ENCODE measurements around the gene ZNF354B.
"Not testable (repeated sequence)": the region's sequence is repeated elsewhere in the genome, so short reads cannot be mapped to it uniquely, and the experiment has no call there.

ZNF354B gene

DNA sequence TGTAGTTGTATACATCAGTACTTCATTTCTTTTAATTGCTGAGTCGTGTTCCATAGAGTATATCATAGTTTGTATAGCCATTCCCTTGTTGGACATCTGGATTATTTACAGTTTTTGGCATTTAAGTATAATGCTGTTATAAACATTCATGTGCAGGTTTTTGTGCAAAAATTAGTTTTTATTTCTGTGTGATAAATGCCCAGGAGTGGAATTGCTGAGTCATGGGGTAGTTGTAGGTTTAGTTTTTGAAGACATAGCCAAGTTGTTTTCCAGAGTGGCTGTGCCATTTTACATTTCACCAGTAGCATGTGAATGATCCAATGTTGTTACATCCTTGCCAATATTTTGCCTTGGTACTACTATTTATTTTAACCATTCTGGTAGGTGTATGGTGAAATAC, 12.5 kb downstream of the ZNF354B start:
- DNase-seq: peak in 1 of 3 donors; percentile 26
- H3K27me3 ChIP-seq (replicated peaks in 2 of 5; ENCODE audit: control insufficient read depth in 4 of 5, insufficient read depth in 5 of 5, low read length in 4 of 5): no peaks in the 10 kb centered on the region
- no CpG with 5 or more reads among the region's 1 CpG for WGBS (ENCODE audit: insufficient coverage)
- no peak overlapping the region for H3K4me3 ChIP-seq (ENCODE audit: control insufficient read depth in 1 of 7, extremely low read depth in 1 of 7, insufficient read depth in 4 of 7, low read depth in 2 of 7, low read length in 6 of 7)
- no peaks in the 10 kb centered on the region for H3K4me1 ChIP-seq (ENCODE audit: control extremely low read depth in 1 of 4, control insufficient read depth in 4 of 4, insufficient read depth in 4 of 4, low read length in 3 of 4)
- H3K9me3 ChIP-seq (ENCODE audit: control extremely low read depth in 1 of 5, control insufficient read depth in 4 of 5, insufficient read depth in 2 of 5, low read depth in 1 of 5, low read length in 4 of 5): peaks cover 3 to 91% (median 61%) of the 10 kb centered on the region in 5 experiments
- CTCF ChIA-PET: no interaction called here
- POLR2A ChIA-PET: no interaction called here
- no peak overlapping the region for H3K27ac ChIP-seq (ENCODE audit: insufficient read depth in 1 of 2, low read depth in 1 of 2, low read length in 2 of 2, poor library complexity in 1 of 2, severe bottlenecking in 2 of 2)
- peaks cover 26 to 97% (median 75%) of the 10 kb centered on the region in 4 experiments for H3K36me3 ChIP-seq (ENCODE audit: control insufficient read depth in 4 of 4, insufficient read depth in 4 of 4, low read length in 3 of 4)

DNA sequence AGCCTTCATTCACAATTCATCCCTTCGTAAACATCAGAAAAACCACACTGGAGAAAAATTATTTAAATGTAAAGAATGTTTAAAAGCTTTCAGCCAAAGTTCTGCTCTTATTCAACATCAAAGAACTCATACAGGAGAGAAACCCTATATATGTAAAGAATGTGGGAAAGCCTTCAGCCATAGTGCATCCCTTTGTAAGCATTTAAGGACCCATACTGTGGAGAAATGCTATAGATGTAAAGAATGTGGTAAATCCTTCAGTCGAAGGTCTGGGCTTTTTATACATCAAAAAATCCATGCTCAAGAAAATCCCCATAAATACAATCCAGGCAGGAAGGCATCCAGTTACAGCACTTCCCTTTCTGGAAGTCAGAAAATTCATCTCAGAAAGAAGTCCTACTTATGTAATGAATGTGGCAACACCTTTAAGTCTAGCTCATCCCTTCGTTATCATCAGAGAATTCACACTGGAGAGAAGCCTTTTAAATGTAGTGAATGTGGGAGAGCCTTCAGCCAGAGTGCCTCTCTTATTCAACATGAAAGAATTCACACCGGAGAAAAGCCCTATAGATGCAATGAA, 23.5 kb downstream of the ZNF354B start:
- no CpG with 5 or more reads among the region's 4 CpGs for WGBS (ENCODE audit: insufficient coverage)
- Histone ChIP-seq H3K9me3 (ENCODE audit: control extremely low read depth in 1 of 5, control insufficient read depth in 4 of 5, insufficient read depth in 2 of 5, low read depth in 1 of 5, low read length in 4 of 5) (peaks cover 12 to 90% (median 51%) of the 10 kb centered on the region in 5 experiments), H3K4me3 (ENCODE audit: control insufficient read depth in 1 of 7, extremely low read depth in 1 of 7, insufficient read depth in 4 of 7, low read depth in 2 of 7, low read length in 6 of 7) (peak overlapping the region in 1 of 7 experiments; percentile 5), H3K36me3 (ENCODE audit: control insufficient read depth in 4 of 4, insufficient read depth in 4 of 4, low read length in 3 of 4) (peaks cover 30 to 89% (median 62%) of the 10 kb centered on the region in 4 experiments)
- H3K4me1 ChIP-seq (ENCODE audit: control extremely low read depth in 1 of 4, control insufficient read depth in 4 of 4, insufficient read depth in 4 of 4, low read length in 3 of 4); DNase-seq; H3K27me3 ChIP-seq (replicated peaks in 2 of 5; ENCODE audit: control insufficient read depth in 4 of 5, insufficient read depth in 5 of 5, low read length in 4 of 5); CTCF ChIA-PET; H3K27ac ChIP-seq (ENCODE audit: insufficient read depth in 1 of 2, low read depth in 1 of 2, low read length in 2 of 2, poor library complexity in 1 of 2, severe bottlenecking in 2 of 2); POLR2A ChIA-PET: not testable (repeated sequence)

DNA sequence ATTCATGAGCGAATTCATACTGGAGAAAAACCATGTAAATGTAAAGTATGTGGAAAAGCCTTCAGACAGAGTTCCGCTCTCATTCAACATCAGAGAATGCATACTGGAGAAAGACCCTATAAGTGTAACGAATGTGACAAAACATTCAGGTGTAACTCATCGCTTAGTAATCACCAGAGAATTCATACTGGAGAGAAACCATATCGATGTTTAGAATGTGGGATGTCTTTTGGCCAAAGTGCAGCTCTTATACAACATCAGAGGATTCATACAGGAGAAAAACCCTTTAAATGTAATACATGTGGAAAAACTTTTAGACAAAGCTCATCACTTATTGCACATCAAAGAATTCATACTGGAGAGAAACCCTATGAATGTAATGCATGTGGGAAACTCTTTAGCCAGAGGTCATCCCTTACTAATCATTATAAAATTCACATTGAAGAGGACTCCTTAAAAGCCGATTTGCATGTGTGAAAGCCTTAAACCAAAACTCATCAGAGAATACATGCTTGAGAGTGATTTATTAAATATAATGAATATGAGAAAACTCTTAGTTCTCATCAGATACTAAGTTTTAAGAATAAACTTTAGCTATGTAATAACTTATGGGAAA, 24.2 kb downstream of the ZNF354B start:
- no peaks in the 10 kb centered on the region for H3K27me3 ChIP-seq (replicated peaks in 2 of 5; ENCODE audit: control insufficient read depth in 4 of 5, insufficient read depth in 5 of 5, low read length in 4 of 5)
- peaks cover 33 to 90% (median 63%) of the 10 kb centered on the region in 4 experiments for H3K36me3 ChIP-seq (ENCODE audit: control insufficient read depth in 4 of 4, insufficient read depth in 4 of 4, low read length in 3 of 4)
- no peak overlapping the region for H3K27ac ChIP-seq (ENCODE audit: insufficient read depth in 1 of 2, low read depth in 1 of 2, low read length in 2 of 2, poor library complexity in 1 of 2, severe bottlenecking in 2 of 2)
- H3K4me1 ChIP-seq (ENCODE audit: control extremely low read depth in 1 of 4, control insufficient read depth in 4 of 4, insufficient read depth in 4 of 4, low read length in 3 of 4): no peaks in the 10 kb centered on the region
- no peak overlapping the region for H3K4me3 ChIP-seq (ENCODE audit: control insufficient read depth in 1 of 7, extremely low read depth in 1 of 7, insufficient read depth in 4 of 7, low read depth in 2 of 7, low read length in 6 of 7)
- H3K9me3 ChIP-seq (ENCODE audit: control extremely low read depth in 1 of 5, control insufficient read depth in 4 of 5, insufficient read depth in 2 of 5, low read depth in 1 of 5, low read length in 4 of 5): peaks cover 15 to 89% (median 50%) of the 10 kb centered on the region in 5 experiments
- WGBS (ENCODE audit: insufficient coverage): no CpG with 5 or more reads among the region's 6 CpGs
- ChIA-PET POLR2A (no interaction called here), CTCF (no interaction called here)
- DNase-seq: no peak

DNA sequence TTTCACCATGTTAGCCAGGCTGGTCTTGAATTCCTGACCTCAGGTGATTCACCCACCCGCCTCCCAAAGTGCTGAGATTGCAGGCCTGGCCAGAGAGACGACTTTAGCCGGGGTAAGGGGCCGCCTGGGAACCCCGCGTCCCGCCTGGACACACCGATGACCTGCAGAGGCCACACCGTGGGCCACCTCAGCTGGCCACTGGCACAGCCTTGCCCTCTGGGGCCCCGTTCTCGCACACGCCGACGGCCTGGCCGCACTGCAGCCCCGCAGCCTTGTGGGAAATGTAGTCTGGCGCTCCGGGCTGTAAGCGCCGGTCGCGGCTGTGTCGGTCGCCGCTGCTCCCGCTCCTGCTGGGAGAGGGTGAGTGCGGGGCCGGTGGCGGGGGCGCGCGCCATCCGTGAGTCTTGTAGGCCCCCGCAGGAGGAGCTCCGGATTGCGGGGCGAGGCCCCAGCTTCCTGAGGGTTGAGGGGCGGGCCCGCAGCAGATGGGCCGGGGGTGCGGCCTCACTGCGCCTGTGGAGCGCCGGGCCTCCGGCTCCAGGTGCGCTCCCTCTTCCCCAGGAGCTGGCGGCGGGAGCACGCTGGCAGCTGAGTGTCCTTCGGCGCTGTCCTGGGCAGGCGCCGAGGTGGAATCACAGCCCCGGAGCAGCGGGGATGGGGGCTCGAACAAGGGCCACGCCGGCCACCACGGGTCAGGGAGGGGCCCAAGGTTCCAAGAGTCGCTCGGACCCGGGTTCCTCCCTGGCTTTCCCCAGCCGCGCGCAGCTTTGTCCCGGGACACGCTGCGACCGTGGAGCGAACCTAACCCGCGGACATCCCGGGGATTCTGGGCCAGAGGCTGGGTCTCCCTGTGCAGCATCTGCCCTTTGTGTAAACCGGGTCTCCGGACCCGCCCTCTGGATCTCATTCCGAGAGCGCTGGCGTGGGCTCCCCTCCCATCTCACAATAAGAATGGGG, 36.1 kb downstream of the ZNF354B start, which contains the start of gene ZFP2:
ZFP2 (plus strand) TSS at position 299 of the 957 bp plus-strand sequence. CDS start 35,401 bp downstream, outside the sequence.
- H3K36me3 ChIP-seq (ENCODE audit: control insufficient read depth in 4 of 4, insufficient read depth in 4 of 4, low read length in 3 of 4): peaks cover 0 to 3% (median 0%) of the 10 kb centered on the region in 4 experiments
- peak within 1 kb of the TSS; percentile 57 to 89 (median 70) for H3K4me3 ChIP-seq (ENCODE audit: control insufficient read depth in 1 of 7, extremely low read depth in 1 of 7, insufficient read depth in 4 of 7, low read depth in 2 of 7, low read length in 6 of 7)
- H3K27me3 ChIP-seq (replicated peaks in 2 of 5; ENCODE audit: control insufficient read depth in 4 of 5, insufficient read depth in 5 of 5, low read length in 4 of 5): no peaks in the 10 kb centered on the region
- DNase-seq: peak; percentile 25 to 60 (median 43)
- ChIA-PET CTCF (no interaction called here), POLR2A (no interaction called here)
- peaks cover 0 to 9% (median 5%) of the 10 kb centered on the region in 4 experiments for H3K4me1 ChIP-seq (ENCODE audit: control extremely low read depth in 1 of 4, control insufficient read depth in 4 of 4, insufficient read depth in 4 of 4, low read length in 3 of 4)
- H3K9me3 ChIP-seq (ENCODE audit: control extremely low read depth in 1 of 5, control insufficient read depth in 4 of 5, insufficient read depth in 2 of 5, low read depth in 1 of 5, low read length in 4 of 5): peaks cover 6 to 26% (median 8%) of the 10 kb centered on the region in 5 experiments
- H3K27ac ChIP-seq (ENCODE audit: insufficient read depth in 1 of 2, low read depth in 1 of 2, low read length in 2 of 2, poor library complexity in 1 of 2, severe bottlenecking in 2 of 2): peak within 1 kb of the TSS in 1 of 2 experiments; percentile 34
- WGBS (ENCODE audit: insufficient coverage): 3% methylated on average over 58 of the region's 79 CpGs

DNA sequence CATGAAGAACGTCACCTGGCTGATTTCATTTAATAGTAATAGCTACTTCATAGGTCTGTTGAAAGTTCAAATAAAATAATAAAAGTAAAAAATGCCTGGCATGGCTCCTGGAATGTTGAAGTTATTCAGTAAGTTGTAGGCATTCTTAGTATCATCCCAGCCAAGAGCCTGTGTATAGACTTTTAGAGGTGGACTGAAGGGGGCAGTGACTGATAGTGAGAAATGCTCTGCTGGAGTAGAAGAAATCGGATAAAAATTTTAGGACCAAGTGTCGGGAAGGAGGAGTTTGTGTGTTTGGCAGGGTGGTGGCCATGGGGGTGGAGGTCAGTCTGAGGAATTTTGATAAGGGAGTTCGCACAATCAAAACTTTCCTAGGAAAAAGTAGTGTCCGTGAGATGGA, 39.5 kb downstream of the ZNF354B start:
- peaks cover 0 to 5% (median 2%) of the 10 kb centered on the region in 4 experiments for H3K36me3 ChIP-seq (ENCODE audit: control insufficient read depth in 4 of 4, insufficient read depth in 4 of 4, low read length in 3 of 4)
- peaks cover 4 to 35% (median 16%) of the 10 kb centered on the region in 5 experiments for H3K9me3 ChIP-seq (ENCODE audit: control extremely low read depth in 1 of 5, control insufficient read depth in 4 of 5, insufficient read depth in 2 of 5, low read depth in 1 of 5, low read length in 4 of 5)
- 95% methylated on average over 4 of the region's 5 CpGs for WGBS (ENCODE audit: insufficient coverage)
- peaks cover 0 to 9% (median 5%) of the 10 kb centered on the region in 4 experiments for H3K4me1 ChIP-seq (ENCODE audit: control extremely low read depth in 1 of 4, control insufficient read depth in 4 of 4, insufficient read depth in 4 of 4, low read length in 3 of 4)
- CTCF ChIA-PET: interaction anchor here (0.6 kb wide), 1 partner anchor 209 kb away, joined by 3 read pairs; no protein-coding TSS in a partner anchor
- no peak for DNase-seq
- no peaks in the 10 kb centered on the region for H3K27me3 ChIP-seq (replicated peaks in 2 of 5; ENCODE audit: control insufficient read depth in 4 of 5, insufficient read depth in 5 of 5, low read length in 4 of 5)
- no peak overlapping the region for H3K4me3 ChIP-seq (ENCODE audit: control insufficient read depth in 1 of 7, extremely low read depth in 1 of 7, insufficient read depth in 4 of 7, low read depth in 2 of 7, low read length in 6 of 7)
- POLR2A ChIA-PET: interaction anchor here (0.7 kb wide), 1 partner anchor 161 kb away, joined by 3 read pairs; the partner anchor contains the start of gene ZNF354C
- no peak overlapping the region for H3K27ac ChIP-seq (ENCODE audit: insufficient read depth in 1 of 2, low read depth in 1 of 2, low read length in 2 of 2, poor library complexity in 1 of 2, severe bottlenecking in 2 of 2)

DNA sequence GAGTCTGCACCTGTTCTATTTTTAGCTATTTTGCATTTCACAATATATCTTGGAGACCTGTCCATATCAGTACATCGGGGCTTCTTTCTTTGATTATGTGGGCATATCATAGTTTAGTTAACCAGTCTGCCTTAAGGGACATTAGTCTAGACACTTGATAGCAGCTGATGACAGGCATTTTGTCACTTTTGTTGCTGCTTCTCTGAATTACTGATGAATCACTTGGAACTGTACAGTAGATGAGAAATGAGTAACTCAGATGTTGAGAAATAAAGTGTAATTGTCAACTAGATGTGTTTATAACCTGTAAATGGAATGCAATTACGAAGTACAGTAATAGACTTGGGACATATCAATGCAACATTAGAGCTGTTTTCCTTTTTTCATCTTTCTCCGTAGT, 43.1 kb downstream of the ZNF354B start:
- DNase-seq: no peak
- peaks cover 4 to 57% (median 22%) of the 10 kb centered on the region in 5 experiments for H3K9me3 ChIP-seq (ENCODE audit: control extremely low read depth in 1 of 5, control insufficient read depth in 4 of 5, insufficient read depth in 2 of 5, low read depth in 1 of 5, low read length in 4 of 5)
- CTCF ChIA-PET: no interaction called here
- no peaks in the 10 kb centered on the region for H3K4me1 ChIP-seq (ENCODE audit: control extremely low read depth in 1 of 4, control insufficient read depth in 4 of 4, insufficient read depth in 4 of 4, low read length in 3 of 4)
- H3K27ac ChIP-seq (ENCODE audit: insufficient read depth in 1 of 2, low read depth in 1 of 2, low read length in 2 of 2, poor library complexity in 1 of 2, severe bottlenecking in 2 of 2): no peak overlapping the region
- WGBS (ENCODE audit: insufficient coverage): 100% methylated on average over 1 of the region's 3 CpGs
- H3K27me3 ChIP-seq (replicated peaks in 2 of 5; ENCODE audit: control insufficient read depth in 4 of 5, insufficient read depth in 5 of 5, low read length in 4 of 5): no peaks in the 10 kb centered on the region
- no peak overlapping the region for H3K4me3 ChIP-seq (ENCODE audit: control insufficient read depth in 1 of 7, extremely low read depth in 1 of 7, insufficient read depth in 4 of 7, low read depth in 2 of 7, low read length in 6 of 7)
- POLR2A ChIA-PET: no interaction called here
- peaks cover 0 to 12% (median 2%) of the 10 kb centered on the region in 4 experiments for H3K36me3 ChIP-seq (ENCODE audit: control insufficient read depth in 4 of 4, insufficient read depth in 4 of 4, low read length in 3 of 4)

All from common myeloid progenitor, CD34-positive (primary cell).